H1 (cell line): ENCODE data around the gene ZNF592.

Experiments used
- CEBPB ChIP-seq: IDR thresholded peaks from 2 replicates; pipeline ENCODE4 v1.6.1; 2012; ENCODE audit warnings: low read depth, low read length
- CTCF ChIP-seq, 3 experiments: IDR thresholded peaks; 1 replicate in 2 of 3; 2 replicates in 1 of 3; pipeline versions ENCODE4 v1.5.1 to v1.6.1; 2011; ENCODE audit warnings: low read length in 3 of 3, mild to moderate bottlenecking in 3 of 3, inconsistent platforms in 2 of 3, low read depth in 1 of 3, moderate library complexity in 1 of 3; ENCODE audit not compliant: insufficient read depth in 1 of 3; ENCODE audit errors: control extremely low read depth in 1 of 3
- EP300 ChIP-seq, 2 experiments: IDR thresholded peaks; 1 replicate in 1 of 2; 2 replicates in 1 of 2; pipeline ENCODE4 v1.6.1; 2011 to 2012; ENCODE audit warnings: low read depth in 2 of 2, low read length in 2 of 2, mild to moderate bottlenecking in 2 of 2, borderline replicate concordance in 1 of 2, inconsistent platforms in 1 of 2, moderate library complexity in 1 of 2
- EZH2 ChIP-seq: fragments of 200-600 bp; sonication (generic); IDR thresholded peaks from 2 replicates; pipeline ENCODE4 v1.7.1; 2012; ENCODE audit warnings: low read depth, mild to moderate bottlenecking, moderate library complexity, low read length, inconsistent platforms; ENCODE audit not compliant: severe bottlenecking
- GABPA ChIP-seq: IDR thresholded peaks from 2 replicates; pipeline ENCODE4 v1.6.1; 2011; ENCODE audit warnings: mild to moderate bottlenecking, low read length, moderate library complexity, borderline replicate concordance; ENCODE audit not compliant: insufficient read depth
- JUND ChIP-seq: IDR thresholded peaks from 2 replicates; pipeline ENCODE4 v1.6.1; 2011; ENCODE audit warnings: mild to moderate bottlenecking, improper control_type of control experiment, low read length
- KDM1A ChIP-seq: fragments of 200-600, 300-600 bp; sonication (generic); IDR thresholded peaks from 2 replicates; pipeline ENCODE4 v1.7.1; 2016; ENCODE audit warnings: mild to moderate bottlenecking, low read length, borderline replicate concordance
- NANOG ChIP-seq: IDR thresholded peaks from 2 replicates; pipeline ENCODE4 v1.6.1; 2011; ENCODE audit warnings: low read length, low read depth, mild to moderate bottlenecking, inconsistent platforms; ENCODE audit not compliant: insufficient read depth, poor library complexity, severe bottlenecking
- PHF8 ChIP-seq: fragments of 200-600 bp; sonication (generic); conservative IDR thresholded peaks from 2 replicates; pipeline ENCODE4 v1.7.1; 2012; ENCODE audit warnings: low read depth, mild to moderate bottlenecking, inconsistent platforms, low read length, moderate library complexity
- POLR2A ChIP-seq, 2 experiments: IDR thresholded peaks; 1 replicate in 1 of 2; 2 replicates in 1 of 2; pipeline ENCODE4 v1.6.1; 2011; ENCODE audit warnings: low read depth in 2 of 2, low read length in 2 of 2, mild to moderate bottlenecking in 2 of 2; ENCODE audit errors: control extremely low read depth in 1 of 2
- RFX5 ChIP-seq: IDR thresholded peaks from 2 replicates; pipeline ENCODE4 v1.6.1; 2011; ENCODE audit warnings: low read depth, low read length, improper control_type of control experiment, borderline replicate concordance
- SIRT6 ChIP-seq: IDR thresholded peaks from one replicate; pipeline ENCODE4 v1.7.1; 2012; ENCODE audit warnings: low read length, inconsistent platforms
- YY1 ChIP-seq: IDR thresholded peaks from 2 replicates; pipeline ENCODE4 v1.6.1; 2011; ENCODE audit warnings: low read depth, mild to moderate bottlenecking, low read length

- TF ChIP-seq KDM1A = no peak
- TF ChIP-seq POLR2A (IDR thresholded peaks at IDR 0.05; ENCODE audit: control extremely low read depth in 1 of 2, low read depth in 2 of 2, low read length in 2 of 2) = no peak
- TF ChIP-seq JUND = no peak
- TF ChIP-seq SIRT6 = no peak
- no peak for TF ChIP-seq CTCF (IDR thresholded peaks at IDR 0.05; ENCODE audit: control extremely low read depth in 1 of 3, insufficient read depth in 1 of 3, low read depth in 1 of 3, low read length in 3 of 3)
- TF ChIP-seq GABPA = no peak
- no peak for TF ChIP-seq NANOG
- TF ChIP-seq RFX5 = no peak
- TF ChIP-seq PHF8 = no peak
- TF ChIP-seq CEBPB = no peak
- no peak for TF ChIP-seq YY1
- TF ChIP-seq EZH2 = no peak
- no peak for TF ChIP-seq EP300 (IDR thresholded peaks at IDR 0.05; ENCODE audit: borderline replicate concordance in 1 of 2, low read depth in 2 of 2, low read length in 2 of 2)
Observed at GRCh38 chr15:84772467-84772866, 24.1 kb downstream of the ZNF592 start.
